Renal cortex interstitium (tissue), 11 donors: ENCODE measurements around the gene SMPD2. TPM values are rescaled to one million over a fixed set of nuclear protein-coding genes. Genes with fewer than 3 reads are reported as not detected.

Experiments used
- DNase-seq, 11 donors: peaks; one replicate each; pipeline ENCODE4 v3.0.0-alpha.2; 2013; ENCODE audit warnings: low read depth in 9 of 11, low spot score in 4 of 11; ENCODE audit errors: extremely low read depth in 1 of 11
- polyA plus RNA-seq, 3 donors: library from polyadenylated mRNA; unstranded; fragments of 120-200 nt; gene quantifications; one replicate each; pipeline ENCODE4 v1.2.1, GENCODE V29; 2013; ENCODE audit not compliant: insufficient read length in 3 of 3

The SMPD2 gene
- polyA plus RNA-seq, 3 donors, result 11.7 to 14.8 (median 14.4) TPM

GRCh38 chr6:109477184-109477583 is 36.7 kb downstream of the SMPD2 start:
- DNase-seq, result no peak

- DNase-seq, result no peak
Measured at GRCh38 chr6:109477725-109478124, 37.2 kb downstream of the SMPD2 start.

GRCh38 chr6:109478222-109478805 is 37.8 kb downstream of the SMPD2 start:
- DNase-seq, result no peak

GRCh38 chr6:109478841-109479624 is 38.5 kb downstream of the SMPD2 start:
- DNase-seq, result no peak

- DNase-seq, result no peak
Measured at GRCh38 chr6:109480993-109481480, 40.5 kb downstream of the SMPD2 start.

- DNase-seq, result peak in 9 of 11 donors; percentile 68 to 85 (median 78)
Measured at GRCh38 chr6:109482905-109483734, 42.6 kb downstream of the SMPD2 start, which contains the start of gene ZBTB24. Gene ZBTB24 (minus strand): TSS chr6:109483219. CDS start chr6:109482026, 1,193 bp downstream.

GRCh38 chr6:109483735-109484057 is 43.2 kb downstream of the SMPD2 start:
- DNase-seq, result no peak

GRCh38 chr6:109484122-109484521 is 43.6 kb downstream of the SMPD2 start:
- no peak for DNase-seq

GRCh38 chr6:109485266-109485935 is 44.9 kb downstream of the SMPD2 start:
- no peak for DNase-seq

- no peak for DNase-seq
Measured at GRCh38 chr6:109486068-109486467, 45.5 kb downstream of the SMPD2 start.

- no peak for DNase-seq
Measured at GRCh38 chr6:109488001-109488400, 47.5 kb downstream of the SMPD2 start.

GRCh38 chr6:109490713-109491112 is 50.2 kb downstream of the SMPD2 start:
- no peak for DNase-seq

- no peak for DNase-seq
Measured at GRCh38 chr6:109491207-109491938, 50.8 kb downstream of the SMPD2 start.

Other genes starting within 250 kb of the SMPD2 start
- gene CD164, start 58.3 kb upstream of the SMPD2 start, polyA plus RNA-seq, result 100 to 1,000 TPM; 436 to 553 (median 542) TPM
- gene PPIL6, start 96 bp upstream of the SMPD2 start, polyA plus RNA-seq, result 10 to 100 TPM; 16.7 to 19.1 (median 17.1) TPM
- 10 to 100 TPM; 23.2 to 32.8 (median 29.2) TPM for gene MICAL1, start 15.0 kb downstream of the SMPD2 start, polyA plus RNA-seq
- gene ZBTB24, start 42.5 kb downstream of the SMPD2 start, polyA plus RNA-seq, result 10 to 100 TPM; 13.2 to 16.1 (median 15.1) TPM